ENCODE data around the gene RPS21.

- TF ChIP-seq POLR2AphosphoS5 (IDR thresholded peaks at IDR 0.05) (no peak), CTCF (IDR thresholded peaks at IDR 0.05) (no peak)
Observed at GRCh38 chr20:62396367-62397239, 9.7 kb downstream of the RPS21 start.

Measured in transverse colon (tissue), 4 donors.